Naive B cell (primary cell): ENCODE results near the gene ACCSL. TPM values are rescaled to one million over a fixed set of nuclear protein-coding genes. Genes with fewer than 3 reads are reported as not detected.

ENCODE experiments used
- ATAC-seq, 2 donors: fragments of 150-1000 bp; cut with Tn5 transposase; 2 replicates each; pipeline ENCODE4 v1.10.0; 2021; ENCODE audit warnings: low read depth in 2 of 2, mild to moderate bottlenecking in 2 of 2, moderate library complexity in 2 of 2
- DNase-seq: peaks from one replicate; pipeline ENCODE4 v3.0.0; 2022
- H3K27ac Mint-ChIP-seq, 6 donors: one replicate each; pipeline ENCODE4 v1.8.0; 2020 to 2022; ENCODE audit warnings: mild to moderate bottlenecking in 6 of 6, mixed read lengths in 6 of 6, moderate library complexity in 5 of 6, inconsistent platforms in 2 of 6
- H3K27me3 Mint-ChIP-seq, 3 donors: one replicate each; pipeline ENCODE4 v1.8.0; 2021 to 2022; ENCODE audit warnings: mixed read lengths in 3 of 3, mild to moderate bottlenecking in 1 of 3
- H3K36me3 Mint-ChIP-seq, 2 donors: one replicate each; pipeline ENCODE4 v1.8.0; 2020 to 2022; ENCODE audit warnings: mixed read lengths in 2 of 2, inconsistent platforms in 1 of 2, mild to moderate bottlenecking in 1 of 2
- H3K4me1 Mint-ChIP-seq, 3 donors: one replicate each; pipeline ENCODE4 v1.8.0; 2020 to 2022; ENCODE audit warnings: mixed read lengths in 3 of 3, inconsistent platforms in 1 of 3, mild to moderate bottlenecking in 1 of 3, moderate library complexity in 1 of 3
- H3K4me3 Mint-ChIP-seq, 8 donors: one replicate each; pipeline ENCODE4 v1.8.0; 2020 to 2022; ENCODE audit warnings: mild to moderate bottlenecking in 8 of 8, mixed read lengths in 8 of 8, moderate library complexity in 8 of 8, inconsistent platforms in 2 of 8
- H3K9me3 Mint-ChIP-seq, 7 donors: one replicate each; pipeline ENCODE4 v1.8.0; 2020 to 2022; ENCODE audit warnings: mixed read lengths in 7 of 7, mild to moderate bottlenecking in 5 of 7, inconsistent platforms in 2 of 7, moderate library complexity in 1 of 7
- polyA plus RNA-seq, 6 donors: library from polyadenylated mRNA; unstranded; fragments of 300-500 nt; fragmentation: Illumina TruSeq; gene quantifications; one replicate each; pipeline ENCODE4 v1.2.3, GENCODE V29; 2021; ENCODE audit warnings: low read depth in 6 of 6

Gene ACCSL
- not detected for polyA plus RNA-seq

DNA sequence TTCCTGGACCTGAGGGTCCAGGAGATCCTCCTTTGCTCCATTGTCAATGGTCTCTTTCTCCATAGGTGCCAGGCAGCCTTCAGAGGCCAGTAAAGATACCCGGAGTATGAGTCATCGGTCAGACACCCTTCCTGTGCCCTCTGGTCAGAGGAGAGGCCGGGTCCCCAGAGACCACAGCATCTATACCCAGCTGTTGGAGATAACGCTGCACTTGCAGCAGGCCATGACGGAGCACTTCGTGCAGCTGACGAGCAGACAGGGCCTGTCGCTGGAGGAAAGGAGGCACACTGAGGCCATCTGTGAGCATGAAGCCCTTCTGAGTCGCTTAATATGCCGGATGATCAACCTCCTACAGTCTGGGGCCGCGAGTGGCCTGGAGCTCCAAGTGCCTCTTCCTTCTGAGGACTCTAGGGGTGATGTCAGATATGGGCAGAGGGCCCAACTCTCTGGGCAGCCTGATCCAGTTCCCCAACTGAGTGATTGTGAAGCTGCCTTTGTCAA, at the start of gene ACCSL:
Gene ACCSL, plus strand, starts transcription at position 51 of the 501 bp plus-strand sequence. Its CDS starts 56 bp downstream, at position 107.
- no peaks in the 10 kb centered on the region for H3K9me3 Mint-ChIP-seq
- DNase-seq (no peak), ATAC-seq (no peak)
- no peak within 1 kb of the TSS for H3K27ac Mint-ChIP-seq
- H3K4me3 Mint-ChIP-seq = no peak within 1 kb of the TSS
- no peaks in the 10 kb centered on the region for H3K4me1 Mint-ChIP-seq
- peaks cover 29 to 34% (median 31%) of the 10 kb centered on the region in 3 donors for H3K27me3 Mint-ChIP-seq
- H3K36me3 Mint-ChIP-seq = no peaks in the 10 kb centered on the region

- H3K4me3 Mint-ChIP-seq = no peak overlapping the region
- H3K9me3 Mint-ChIP-seq = peaks cover 0 to 6% (median 3%) of the 10 kb centered on the region in 7 donors
- ATAC-seq (no peak), DNase-seq (no peak)
- no peaks in the 10 kb centered on the region for H3K4me1 Mint-ChIP-seq
- H3K36me3 Mint-ChIP-seq = no peaks in the 10 kb centered on the region
- peaks cover 0 to 23% (median 17%) of the 10 kb centered on the region in 3 donors for H3K27me3 Mint-ChIP-seq
- no peak overlapping the region for H3K27ac Mint-ChIP-seq
Measured at GRCh38 chr11:43998308-43998707, 49.5 kb upstream of the ACCSL start.

DNA sequence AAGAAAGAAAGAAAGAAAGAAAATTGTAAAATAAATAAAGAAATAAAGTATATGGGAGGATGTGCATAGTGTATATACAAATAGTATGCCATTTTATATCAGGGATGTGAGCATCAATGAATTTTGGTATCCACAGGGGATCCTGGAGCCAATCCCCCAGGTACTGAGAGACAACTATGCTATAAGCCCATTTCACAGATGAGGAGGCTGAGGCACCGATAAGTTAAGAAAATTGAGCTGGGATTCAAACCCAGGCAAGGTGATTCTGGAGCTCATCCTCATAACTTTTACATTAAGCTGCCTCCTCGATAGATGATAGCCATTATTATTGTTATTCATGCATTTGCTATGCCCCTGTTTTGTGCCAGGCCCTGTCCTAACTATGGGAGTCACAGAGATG, 47.0 kb upstream of the ACCSL start:
- no peak for ATAC-seq
- Mint-ChIP-seq H3K4me1 (no peaks in the 10 kb centered on the region), H3K4me3 (no peak overlapping the region), H3K36me3 (no peaks in the 10 kb centered on the region), H3K27ac (no peak overlapping the region), H3K9me3 (peaks cover 0 to 6% (median 2%) of the 10 kb centered on the region in 7 donors), H3K27me3 (peaks cover 0 to 24% (median 23%) of the 10 kb centered on the region in 3 donors)
- no peak for DNase-seq

- peaks cover 0 to 4% (median 0%) of the 10 kb centered on the region in 7 donors for H3K9me3 Mint-ChIP-seq
- peaks cover 0 to 23% (median 20%) of the 10 kb centered on the region in 3 donors for H3K27me3 Mint-ChIP-seq
- ATAC-seq = no peak
Measured at GRCh38 chr11:44002191-44003093, 45.3 kb upstream of the ACCSL start.

GRCh38 chr11:44003736-44004451, 43.9 kb upstream of the ACCSL start:
- Mint-ChIP-seq H3K27me3 (peaks cover 0 to 16% (median 8%) of the 10 kb centered on the region in 3 donors), H3K27ac (no peak overlapping the region), H3K36me3 (no peaks in the 10 kb centered on the region), H3K9me3 (peaks cover 0 to 4% (median 0%) of the 10 kb centered on the region in 7 donors), H3K4me1 (no peaks in the 10 kb centered on the region), H3K4me3 (no peak overlapping the region)
- no peak for DNase-seq
- no peak for ATAC-seq

More at GRCh38 chr11:44002191-44003093, 45.3 kb upstream of the ACCSL start:
- H3K4me3 Mint-ChIP-seq = no peak overlapping the region
- no peak for DNase-seq
- no peak overlapping the region for H3K27ac Mint-ChIP-seq
- H3K36me3 Mint-ChIP-seq = no peaks in the 10 kb centered on the region
- H3K4me1 Mint-ChIP-seq = no peaks in the 10 kb centered on the region

DNA sequence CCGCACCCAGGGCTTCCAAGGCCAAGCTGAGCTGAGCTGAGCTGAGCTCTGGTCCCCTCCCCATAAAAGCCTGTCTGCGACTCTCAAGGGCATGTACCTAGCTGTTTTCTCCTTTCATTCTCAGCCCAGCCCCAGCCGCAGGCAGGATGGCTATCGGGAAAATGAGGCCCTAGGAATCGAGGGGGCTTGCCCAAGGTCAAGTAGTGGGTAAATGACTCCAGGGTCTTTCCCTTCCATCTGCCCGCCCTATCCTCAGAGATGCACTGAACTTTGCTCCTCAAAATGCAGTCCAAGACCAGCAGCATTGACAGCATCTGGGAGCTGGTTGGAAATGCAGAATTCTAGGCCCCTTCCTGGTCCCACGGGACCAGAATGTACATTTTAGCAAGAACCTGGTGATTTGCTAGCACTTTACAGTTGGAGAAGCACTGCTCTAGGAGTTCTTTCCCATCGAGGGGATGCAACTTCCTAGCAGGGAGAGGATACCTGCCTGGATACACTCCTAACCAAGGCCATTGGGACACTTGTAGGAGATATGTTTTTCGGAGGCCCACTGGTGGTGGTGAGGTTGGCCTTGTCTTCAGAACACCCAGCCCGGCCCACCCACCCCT, 43.2 kb upstream of the ACCSL start:
- H3K27ac Mint-ChIP-seq = no peak overlapping the region
- peaks cover 0 to 3% (median 0%) of the 10 kb centered on the region in 7 donors for H3K9me3 Mint-ChIP-seq
- peaks cover 0 to 16% (median 7%) of the 10 kb centered on the region in 3 donors for H3K27me3 Mint-ChIP-seq
- no peak for ATAC-seq
- no peak for DNase-seq
- no peaks in the 10 kb centered on the region for H3K4me1 Mint-ChIP-seq
- H3K36me3 Mint-ChIP-seq = no peaks in the 10 kb centered on the region
- H3K4me3 Mint-ChIP-seq = peak overlapping the region in 1 of 8 donors; percentile 37

- no peak for DNase-seq
Measured at GRCh38 chr11:44005063-44005701, 42.6 kb upstream of the ACCSL start.

DNA sequence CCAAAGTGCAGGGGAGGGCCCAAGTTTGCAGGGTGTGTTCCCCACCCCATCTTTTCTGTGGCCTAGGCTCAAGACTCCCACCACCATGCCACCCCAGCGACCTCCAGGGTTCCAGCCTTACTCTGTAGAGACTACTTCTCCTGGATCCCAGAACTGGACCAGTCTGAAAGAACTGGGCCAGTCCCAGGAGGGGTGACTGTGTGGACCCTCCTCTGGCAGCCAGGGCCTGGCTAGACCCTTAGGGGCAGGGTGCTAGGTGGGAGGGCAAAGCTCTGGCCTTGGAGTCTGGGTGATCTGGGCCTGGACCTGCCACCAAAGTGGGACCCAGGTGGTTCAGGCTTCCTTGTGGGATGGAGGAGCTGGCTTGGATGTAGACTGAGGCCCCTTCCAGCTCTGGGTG, 41.8 kb upstream of the ACCSL start:
- Mint-ChIP-seq H3K4me3 (no peak overlapping the region), H3K4me1 (no peaks in the 10 kb centered on the region), H3K36me3 (no peaks in the 10 kb centered on the region), H3K27ac (no peak overlapping the region), H3K9me3 (peaks cover 0 to 3% (median 0%) of the 10 kb centered on the region in 7 donors), H3K27me3 (peaks cover 0 to 16% (median 14%) of the 10 kb centered on the region in 3 donors)
- ATAC-seq (no peak), DNase-seq (no peak)

More at GRCh38 chr11:44005063-44005701, 42.6 kb upstream of the ACCSL start:
- peaks cover 0 to 3% (median 0%) of the 10 kb centered on the region in 7 donors for H3K9me3 Mint-ChIP-seq
- ATAC-seq = no peak
- H3K4me3 Mint-ChIP-seq = no peak overlapping the region
- no peak overlapping the region for H3K27ac Mint-ChIP-seq
- H3K36me3 Mint-ChIP-seq = no peaks in the 10 kb centered on the region
- H3K27me3 Mint-ChIP-seq = peaks cover 0 to 16% (median 7%) of the 10 kb centered on the region in 3 donors
- H3K4me1 Mint-ChIP-seq = no peaks in the 10 kb centered on the region

GRCh38 chr11:44006917-44007361, 40.8 kb upstream of the ACCSL start:
- H3K27ac Mint-ChIP-seq = no peak overlapping the region
- no peaks in the 10 kb centered on the region for H3K36me3 Mint-ChIP-seq
- H3K4me3 Mint-ChIP-seq = no peak overlapping the region
- peaks cover 0 to 4% (median 0%) of the 10 kb centered on the region in 7 donors for H3K9me3 Mint-ChIP-seq
- H3K4me1 Mint-ChIP-seq = no peaks in the 10 kb centered on the region
- peaks cover 7 to 18% (median 15%) of the 10 kb centered on the region in 3 donors for H3K27me3 Mint-ChIP-seq
- no peak for ATAC-seq
- no peak for DNase-seq

DNA sequence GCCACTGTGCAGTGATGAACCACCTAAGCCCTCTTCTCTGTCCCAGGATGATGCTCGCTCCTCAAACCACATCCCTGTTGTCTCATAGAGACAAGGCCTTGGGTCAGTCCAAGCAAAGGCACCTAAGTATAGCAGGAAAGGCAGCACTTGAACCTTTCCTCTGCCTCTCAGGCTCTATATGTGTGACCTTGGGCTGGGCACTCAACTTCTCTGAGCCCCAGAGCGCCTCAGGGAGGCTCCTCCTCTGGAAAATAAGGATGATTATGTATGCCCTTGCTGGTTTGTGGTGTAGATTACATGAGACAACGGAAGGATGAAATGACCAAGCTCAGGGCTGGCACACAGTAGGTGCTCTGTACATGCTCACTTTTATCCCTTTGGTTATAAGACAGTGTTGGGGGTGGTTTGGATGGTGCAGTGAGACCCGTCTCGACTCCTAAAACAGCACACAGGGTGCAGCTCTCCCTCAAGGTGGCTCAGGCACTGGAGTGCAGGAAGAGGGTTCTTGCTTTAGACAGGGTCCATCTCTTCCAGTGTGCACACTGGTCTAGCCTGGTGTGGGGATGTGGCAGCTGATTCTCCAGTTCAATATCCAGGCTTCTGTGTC, 40.2 kb upstream of the ACCSL start:
- no peaks in the 10 kb centered on the region for H3K4me1 Mint-ChIP-seq
- DNase-seq = no peak
- no peaks in the 10 kb centered on the region for H3K36me3 Mint-ChIP-seq
- no peak overlapping the region for H3K4me3 Mint-ChIP-seq
- H3K9me3 Mint-ChIP-seq = peaks cover 0 to 4% (median 0%) of the 10 kb centered on the region in 7 donors
- no peak for ATAC-seq
- H3K27me3 Mint-ChIP-seq = peaks cover 7 to 15% (median 13%) of the 10 kb centered on the region in 3 donors
- H3K27ac Mint-ChIP-seq = no peak overlapping the region

- DNase-seq (no peak), ATAC-seq (no peak)
- Mint-ChIP-seq H3K4me1 (no peaks in the 10 kb centered on the region), H3K4me3 (no peak overlapping the region), H3K9me3 (peaks cover 0 to 4% (median 0%) of the 10 kb centered on the region in 7 donors), H3K36me3 (no peaks in the 10 kb centered on the region), H3K27me3 (peaks cover 7 to 15% (median 9%) of the 10 kb centered on the region in 3 donors), H3K27ac (no peak overlapping the region)
Measured at GRCh38 chr11:44008088-44008501, 39.7 kb upstream of the ACCSL start.

DNA sequence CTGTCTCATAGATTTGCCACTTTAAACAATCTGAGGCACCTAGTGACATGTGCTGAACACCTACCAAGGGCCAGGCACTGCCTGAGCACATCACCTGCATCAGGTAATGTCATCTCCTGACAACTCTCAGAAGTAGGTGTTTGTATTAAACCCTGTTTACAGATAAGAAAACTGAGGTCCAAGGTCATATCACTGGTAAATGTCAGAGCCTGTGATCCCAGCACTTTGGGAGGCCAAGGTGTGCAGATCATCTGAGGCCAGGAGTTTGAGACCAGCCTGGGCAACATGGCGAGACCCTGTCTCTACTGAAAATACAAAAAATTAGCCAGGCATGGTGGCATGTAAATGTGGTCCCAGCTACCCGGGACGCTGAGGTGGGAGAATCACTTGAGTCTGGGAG, 39.1 kb upstream of the ACCSL start:
- Mint-ChIP-seq H3K27me3 (peaks cover 7 to 14% (median 9%) of the 10 kb centered on the region in 3 donors), H3K27ac (peak overlapping the region in 1 of 6 donors; percentile 58), H3K4me1 (no peaks in the 10 kb centered on the region), H3K9me3 (peaks cover 0 to 4% (median 0%) of the 10 kb centered on the region in 7 donors), H3K36me3 (no peaks in the 10 kb centered on the region), H3K4me3 (no peak overlapping the region)
- ATAC-seq (no peak), DNase-seq (no peak)
